CD4-positive, alpha-beta T cell treated with Interleukin-17A for 1 hour (primary cell): ENCODE results near the gene HS3ST2.
"Not testable (repeated sequence)": the region's sequence is repeated elsewhere in the genome, so short reads cannot be mapped to it uniquely, and the experiment has no call there.

Source experiments
- DNase-seq: peaks from one replicate; pipeline ENCODE4 v3.0.0-alpha.2; 2020

The HS3ST2 gene

DNA sequence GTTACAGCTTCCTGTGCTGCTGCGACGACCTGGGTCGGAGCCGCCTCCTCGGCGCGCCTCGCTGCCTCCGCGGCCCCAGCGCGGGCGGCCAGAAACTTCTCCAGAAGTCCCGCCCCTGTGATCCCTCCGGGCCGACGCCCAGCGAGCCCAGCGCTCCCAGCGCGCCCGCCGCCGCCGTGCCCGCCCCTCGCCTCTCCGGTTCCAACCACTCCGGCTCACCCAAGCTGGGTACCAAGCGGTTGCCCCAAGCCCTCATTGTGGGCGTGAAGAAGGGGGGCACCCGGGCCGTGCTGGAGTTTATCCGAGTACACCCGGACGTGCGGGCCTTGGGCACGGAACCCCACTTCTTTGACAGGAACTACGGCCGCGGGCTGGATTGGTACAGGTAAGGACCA lies 746 bp downstream of the HS3ST2 start:
- no peak for DNase-seq

DNA sequence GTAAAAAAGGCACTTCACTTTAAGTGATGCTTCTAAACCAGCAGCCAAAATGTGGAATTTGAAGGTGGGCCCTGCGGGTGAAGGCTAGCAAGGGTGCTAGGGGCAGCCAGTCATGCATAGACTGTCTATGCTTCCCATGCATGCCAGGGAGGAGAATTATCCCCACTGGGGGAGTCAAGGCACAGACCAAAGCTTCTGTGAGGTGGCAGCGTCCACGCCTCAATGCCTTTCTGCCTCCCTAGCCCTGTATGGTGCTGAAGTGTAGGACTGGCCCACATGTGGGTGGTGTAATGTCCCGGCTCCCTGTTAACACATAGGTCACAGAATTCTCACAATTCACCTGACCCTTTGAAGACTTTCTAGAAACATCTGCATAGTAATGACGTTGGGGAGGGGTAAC lies 1.9 kb downstream of the HS3ST2 start:
- no peak for DNase-seq

DNA sequence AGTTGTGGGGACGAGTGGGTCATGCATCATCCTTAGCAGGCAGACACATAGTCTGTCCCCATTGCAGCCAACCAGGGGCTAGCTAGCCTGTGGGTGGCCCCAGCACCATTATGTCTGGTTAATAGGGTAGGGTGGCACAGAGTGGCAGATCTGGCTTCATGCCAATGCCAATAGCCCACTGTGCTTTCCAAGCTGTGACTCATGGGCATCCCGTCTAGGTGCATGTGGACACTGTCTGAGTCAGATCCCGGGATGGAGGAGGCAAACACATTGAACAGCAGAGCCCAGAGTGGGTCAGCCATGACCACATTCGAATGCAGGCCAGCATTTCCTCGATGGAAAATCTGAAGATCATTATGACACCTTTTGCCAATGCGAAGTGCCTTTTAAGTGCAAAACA lies 2.5 kb downstream of the HS3ST2 start:
- no peak for DNase-seq

DNA sequence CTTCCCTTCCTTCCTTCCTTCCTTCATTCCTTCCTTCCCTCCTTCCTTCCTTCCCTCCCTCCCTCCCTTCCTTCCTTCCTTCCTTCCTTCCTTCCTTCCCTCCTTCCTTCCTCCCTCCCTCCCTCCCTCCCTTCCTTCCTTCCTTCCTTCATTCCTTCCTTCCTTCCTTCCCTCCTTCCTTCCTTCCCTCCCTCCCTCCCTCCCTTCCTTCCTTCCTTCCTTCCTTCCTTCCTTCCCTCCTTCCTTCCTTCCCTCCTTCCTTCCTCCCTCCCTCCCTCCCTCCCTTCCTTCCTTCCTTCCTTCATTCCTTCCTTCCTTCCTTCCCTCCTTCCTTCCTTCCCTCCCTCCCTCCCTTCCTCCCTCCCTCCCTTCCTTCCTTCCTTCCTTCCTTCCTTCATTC lies 4.8 kb downstream of the HS3ST2 start:
- DNase-seq, result not testable (repeated sequence)

DNA sequence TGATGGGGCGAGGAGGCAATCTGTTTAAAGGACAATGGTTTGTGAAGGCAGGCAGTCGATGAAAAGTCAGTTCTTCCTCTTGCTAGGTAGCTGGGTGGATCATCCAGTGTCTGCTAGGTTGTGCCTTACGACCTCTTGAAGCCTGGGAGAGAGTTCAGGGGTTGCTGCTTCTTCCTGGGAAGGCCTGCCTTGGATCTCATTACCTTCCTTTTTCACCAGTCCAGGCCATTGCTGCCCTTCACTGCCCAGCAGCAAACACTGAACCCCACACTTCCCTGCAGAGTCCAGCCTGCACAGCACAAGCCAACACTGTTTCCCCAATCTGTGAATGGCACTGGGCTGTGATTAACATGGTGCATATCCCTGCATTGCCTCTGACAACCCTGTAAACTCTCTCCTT lies 24.7 kb downstream of the HS3ST2 start:
- no peak for DNase-seq

DNA sequence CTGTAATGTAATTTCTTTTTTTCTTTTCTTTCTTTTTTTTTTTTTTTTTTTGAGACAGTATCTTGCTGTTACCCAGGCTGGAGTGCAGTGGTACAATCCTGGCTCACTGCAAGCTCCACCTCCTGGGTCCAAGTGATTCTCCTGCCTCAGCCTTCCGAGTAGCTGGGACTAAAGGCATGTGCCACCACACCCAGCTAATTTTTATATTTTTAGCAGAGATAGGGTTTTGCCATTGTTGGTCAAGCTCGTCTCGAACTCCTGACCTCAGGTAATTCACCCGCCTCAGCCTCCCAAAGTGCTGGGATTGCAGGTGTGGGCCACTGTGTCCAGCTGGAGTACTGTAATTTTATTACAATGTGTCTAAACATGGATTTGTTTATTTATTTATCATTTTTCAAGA lies 28.1 kb downstream of the HS3ST2 start:
- DNase-seq, result not testable (repeated sequence)

DNA sequence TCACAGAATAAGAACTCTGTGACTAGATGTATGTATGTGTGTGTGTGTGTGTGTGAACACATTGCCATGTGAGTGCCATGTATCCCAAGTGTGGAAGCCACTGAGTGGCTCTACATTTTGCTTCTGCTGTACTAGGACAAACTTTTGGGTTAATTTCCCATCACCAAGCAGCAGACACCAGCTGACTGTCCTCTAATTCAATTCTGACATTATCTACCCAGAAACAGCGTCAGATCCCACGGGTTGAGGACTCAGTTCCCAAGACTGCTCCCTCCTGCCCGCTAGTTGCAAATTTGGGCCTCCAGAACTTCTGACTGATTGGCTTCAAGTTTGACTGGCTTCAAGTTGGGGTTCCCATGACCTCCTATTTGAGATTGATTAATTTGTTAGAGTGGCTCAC lies 29.2 kb downstream of the HS3ST2 start:
- no peak for DNase-seq

DNA sequence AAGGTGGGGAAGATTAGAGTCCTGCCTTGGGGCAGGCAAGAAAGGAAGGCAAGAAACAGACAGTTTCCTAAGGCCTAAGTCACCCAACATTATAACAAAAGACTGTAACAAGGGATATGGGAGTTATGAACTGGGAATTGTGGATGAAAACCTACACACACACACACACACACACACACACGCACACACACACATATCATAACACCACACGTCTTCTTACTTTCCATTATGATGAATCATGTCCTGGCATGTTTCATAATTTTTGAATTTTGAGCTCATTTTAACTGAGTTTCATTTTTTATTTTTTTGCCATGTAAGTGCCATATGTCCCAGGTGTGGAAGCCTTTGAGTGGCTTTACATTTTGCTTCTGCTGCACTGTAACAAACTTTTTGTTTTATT lies 29.9 kb downstream of the HS3ST2 start:
- DNase-seq, result no peak

DNA sequence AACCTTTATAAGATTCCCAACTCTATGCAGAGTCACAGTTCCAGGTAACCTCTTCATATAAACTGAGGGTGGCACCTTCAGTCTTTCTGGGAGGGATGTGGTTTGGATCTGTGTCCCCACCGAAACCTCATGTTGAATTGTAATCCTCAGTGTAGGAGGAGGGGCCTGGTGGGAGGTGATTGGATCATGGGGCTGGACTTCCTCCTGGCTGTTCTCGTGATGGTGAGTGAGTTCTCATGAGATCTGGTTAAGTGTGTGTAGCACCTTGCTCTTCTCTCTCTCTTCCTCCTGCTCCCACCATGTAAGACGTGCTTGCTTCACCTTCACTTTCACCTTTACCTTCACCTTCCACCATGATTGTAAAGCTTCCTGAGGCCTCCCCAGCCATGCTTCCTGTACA lies 30.5 kb downstream of the HS3ST2 start:
- no peak for DNase-seq

DNA sequence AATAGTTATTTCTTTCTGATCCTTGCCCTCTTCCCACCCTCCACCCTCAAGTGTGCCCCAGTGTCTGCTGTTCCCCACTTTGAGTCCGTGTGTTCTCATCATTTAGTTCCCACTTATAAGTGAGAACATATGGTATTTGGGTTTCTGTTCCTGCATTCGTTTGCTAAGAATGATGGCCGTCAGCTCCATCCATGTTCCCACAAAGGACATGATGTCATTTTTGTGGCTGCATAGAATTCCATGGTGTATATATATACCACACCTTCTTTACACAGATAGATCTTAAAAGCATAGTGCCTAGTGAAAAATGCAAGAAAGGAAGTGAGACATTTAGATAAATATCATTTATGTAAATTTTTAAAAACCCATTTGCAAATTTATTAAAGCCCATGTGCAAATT lies 33.1 kb downstream of the HS3ST2 start:
- DNase-seq, result no peak

DNA sequence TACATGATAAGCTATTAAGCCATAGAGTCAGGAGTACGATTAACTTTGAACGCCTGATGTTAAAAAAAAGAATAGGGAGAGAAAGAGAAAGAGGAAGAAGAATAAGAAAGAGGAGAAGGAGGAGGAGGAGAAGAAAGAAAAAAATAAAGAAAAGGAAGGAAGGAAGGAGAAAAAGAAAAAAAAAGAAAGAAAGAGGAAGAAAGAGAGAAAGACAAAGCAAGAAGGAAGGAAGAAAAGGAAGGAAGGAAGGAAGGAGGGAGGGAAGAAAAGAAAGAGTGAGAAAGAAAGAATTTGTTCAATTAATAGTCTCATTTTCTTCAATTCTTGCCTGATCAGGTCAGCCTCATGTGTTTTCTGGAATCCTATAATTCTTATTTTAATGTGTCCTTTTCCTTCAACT lies 33.7 kb downstream of the HS3ST2 start:
- DNase-seq, result no peak

DNA sequence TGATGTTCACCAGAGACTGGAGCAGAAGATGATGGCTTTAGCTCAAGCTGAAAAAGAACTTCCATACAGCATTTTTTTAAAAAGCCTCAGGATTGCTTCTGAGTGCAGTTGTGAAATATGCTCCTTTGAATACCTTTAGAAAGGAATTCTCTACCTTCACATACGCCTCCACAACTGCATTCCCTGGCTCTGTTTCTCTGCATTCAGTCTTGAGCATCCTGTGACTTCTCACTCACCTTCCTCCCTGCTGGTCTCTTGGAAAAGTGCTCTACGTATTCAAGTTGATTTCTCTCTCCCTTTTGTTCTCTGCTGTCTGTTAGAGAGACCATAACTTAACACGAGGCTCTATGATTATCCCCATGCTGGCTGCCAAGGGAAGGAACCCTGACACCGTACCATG lies 34.5 kb downstream of the HS3ST2 start:
- DNase-seq, result no peak

DNA sequence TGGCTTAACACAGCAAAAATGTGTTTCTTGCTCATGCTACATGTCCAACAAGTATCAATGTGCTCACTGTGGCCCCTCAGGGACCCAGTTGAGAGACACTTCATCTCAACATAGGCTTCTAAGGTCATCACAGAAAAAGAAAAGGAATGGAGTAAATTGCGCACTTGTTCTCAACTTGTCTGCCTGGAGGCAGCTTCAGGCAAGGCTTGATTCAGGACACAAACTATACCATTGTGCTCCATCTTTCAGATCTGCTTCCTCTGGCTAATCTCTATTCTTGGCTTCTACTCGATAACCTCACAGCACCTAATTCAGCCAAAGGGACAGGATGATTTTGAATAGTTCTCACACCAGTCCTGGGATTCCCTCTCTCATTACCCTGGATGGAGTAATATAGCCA lies 35.6 kb downstream of the HS3ST2 start:
- no peak for DNase-seq

DNA sequence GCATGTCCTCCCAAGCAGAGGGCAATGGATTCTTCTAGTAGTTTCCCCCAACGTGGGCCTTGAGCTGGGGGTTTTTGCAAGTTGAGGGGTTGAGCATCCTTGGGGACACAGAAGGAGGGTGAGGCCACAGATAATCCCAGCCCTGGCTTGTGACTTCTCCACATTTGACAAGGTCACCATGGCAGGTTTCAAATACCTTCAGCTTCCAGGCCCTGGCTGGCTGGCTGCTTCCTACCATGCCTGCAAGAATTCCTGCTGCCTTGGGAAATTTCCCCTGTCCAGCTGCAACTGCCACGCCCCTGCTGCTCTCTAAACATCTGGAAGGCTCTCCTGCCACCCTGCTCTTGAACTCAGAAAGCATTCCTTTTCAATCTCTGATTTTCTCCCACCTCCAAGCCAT lies 41.3 kb downstream of the HS3ST2 start:
- DNase-seq, result no peak

DNA sequence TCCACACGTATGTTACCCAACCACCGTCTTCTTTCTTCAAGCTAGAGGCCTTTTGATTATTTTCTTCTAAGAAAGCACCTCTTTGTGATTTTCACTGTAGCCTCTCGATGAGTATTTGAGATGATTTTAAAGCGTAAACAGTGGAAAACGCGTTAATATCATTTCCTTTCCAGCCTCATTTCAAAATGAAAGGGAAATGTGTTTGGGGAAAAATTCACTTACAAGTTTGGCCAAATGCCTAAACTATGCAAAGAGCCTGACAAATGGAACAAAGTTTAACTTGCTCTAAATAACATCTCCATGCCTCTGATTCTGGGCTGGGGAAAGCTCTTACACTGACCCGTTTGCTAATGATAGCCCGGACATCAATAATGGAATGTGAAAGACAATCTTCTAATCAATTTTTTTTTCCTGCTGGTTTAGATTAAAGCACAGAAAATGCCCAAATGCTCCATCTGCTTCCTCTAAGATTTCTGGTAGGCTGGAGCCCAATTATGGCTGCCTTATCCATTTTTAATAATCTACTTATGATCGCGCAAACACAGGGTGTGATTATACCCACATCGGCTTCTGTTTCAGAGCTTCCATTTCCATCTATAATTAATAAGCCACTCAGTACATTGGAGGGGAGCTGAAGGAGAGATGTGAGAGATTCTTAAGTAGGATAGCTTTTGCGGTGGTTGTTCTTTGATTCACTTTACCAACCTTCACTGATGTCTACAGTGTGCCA lies 43.5 kb downstream of the HS3ST2 start:
- DNase-seq, result no peak

DNA sequence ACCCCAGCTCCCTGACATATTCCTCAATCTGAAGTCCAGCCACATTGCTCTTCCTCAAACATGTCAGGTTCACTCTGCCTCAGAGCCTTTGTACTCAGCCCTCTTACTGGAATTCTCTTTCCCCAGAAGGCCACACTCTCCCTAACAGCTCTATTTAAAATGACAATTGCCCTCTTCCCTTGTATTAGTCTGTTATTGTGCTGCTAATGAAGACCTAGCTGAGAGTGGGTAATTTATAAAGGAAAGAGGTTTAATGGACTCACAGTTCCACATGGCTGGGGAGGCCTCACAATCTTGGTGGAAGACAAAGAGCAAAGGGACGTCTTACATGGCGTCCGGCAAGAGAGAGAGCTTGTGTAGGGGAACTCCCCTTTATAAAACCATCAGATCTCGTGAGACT lies 46.0 kb downstream of the HS3ST2 start:
- DNase-seq, result no peak

DNA sequence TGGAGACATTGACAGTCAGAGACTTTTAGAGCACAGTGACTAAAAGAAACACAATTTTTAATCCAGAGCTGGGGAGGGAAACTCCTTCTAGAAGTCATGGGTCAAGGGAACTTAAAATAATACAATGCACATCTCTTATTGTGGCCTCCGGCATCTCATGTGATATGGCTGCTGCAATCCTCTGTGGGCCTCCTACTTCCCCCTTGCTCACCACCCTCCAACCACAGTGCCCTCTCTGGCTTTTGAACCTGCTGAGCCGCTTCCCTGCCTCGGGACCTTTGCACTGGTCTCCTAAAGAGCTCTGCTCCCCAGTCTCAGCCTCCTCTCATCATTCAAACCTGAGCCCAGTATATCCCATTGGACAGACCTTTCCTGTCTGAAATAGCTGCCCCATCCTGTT lies 47.6 kb downstream of the HS3ST2 start:
- DNase-seq, result no peak

DNA sequence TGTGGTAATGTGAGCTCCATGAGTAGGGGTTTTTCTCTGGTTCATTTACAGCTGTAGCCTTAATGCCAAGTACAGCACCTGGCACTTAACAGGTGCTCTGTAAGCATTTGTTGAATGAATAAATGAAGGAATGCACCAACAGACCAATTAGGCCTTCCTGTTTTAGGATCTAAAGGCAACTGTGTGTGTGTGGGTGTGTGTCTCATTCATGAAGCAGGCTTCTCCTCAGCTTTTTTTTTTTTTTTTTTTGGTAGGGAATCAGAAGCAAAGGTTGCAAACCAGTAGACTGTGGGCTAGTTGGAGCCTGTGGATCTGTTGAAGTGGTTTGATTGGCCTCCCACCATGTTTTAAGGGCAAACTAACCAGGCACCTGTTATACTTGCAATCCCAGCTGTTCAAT lies 48.1 kb downstream of the HS3ST2 start:
- DNase-seq, result no peak

DNA sequence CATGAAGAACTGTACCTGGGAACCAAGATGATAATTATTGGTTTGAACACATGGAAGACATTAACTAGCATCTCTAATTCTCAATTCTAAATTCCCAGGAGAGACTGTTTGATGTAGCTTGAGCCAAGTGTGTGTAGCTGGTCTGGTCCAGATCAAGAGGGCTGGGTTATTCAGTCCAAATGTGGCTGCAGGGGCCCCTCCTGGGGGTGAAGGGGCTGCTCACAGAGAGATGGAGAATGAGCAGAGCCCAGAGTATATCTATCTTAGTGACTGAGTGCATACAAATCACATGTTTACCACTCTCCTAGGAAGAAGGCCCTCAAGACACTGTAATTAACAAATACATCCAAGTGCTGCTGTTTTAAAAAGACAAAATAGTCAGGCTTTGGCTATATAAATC lies 50.4 kb downstream of the HS3ST2 start:
- DNase-seq, result no peak

DNA sequence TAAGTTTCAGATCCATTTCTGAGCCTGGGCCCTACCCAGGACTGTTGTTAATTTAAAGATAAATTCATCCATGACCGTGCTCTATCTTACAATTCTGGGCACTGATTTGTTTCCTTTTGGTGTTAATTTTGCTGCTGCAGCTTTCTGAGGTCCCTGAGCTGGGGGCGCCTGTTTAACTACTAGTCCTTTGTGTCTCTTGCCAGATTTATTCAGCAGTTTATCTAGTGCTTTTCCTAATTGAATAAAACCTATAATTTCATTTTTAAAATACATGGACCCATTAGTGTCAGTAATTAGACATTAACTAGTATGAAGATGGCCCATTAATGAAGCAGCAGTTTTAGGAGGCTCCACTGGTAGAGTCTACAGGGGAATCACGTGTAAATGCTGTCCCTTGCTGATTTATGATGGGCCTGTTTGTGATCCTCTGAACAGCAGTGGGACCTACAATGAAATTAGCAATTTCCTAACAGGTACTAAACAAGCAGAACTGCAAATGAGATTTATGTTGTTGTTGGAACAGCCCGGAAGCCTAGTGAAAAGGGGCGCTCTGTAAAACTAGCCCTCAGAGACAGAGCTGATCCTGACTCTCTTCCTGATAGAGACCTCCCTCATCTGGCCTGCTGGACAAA lies 54.7 kb downstream of the HS3ST2 start:
- DNase-seq, result no peak

DNA sequence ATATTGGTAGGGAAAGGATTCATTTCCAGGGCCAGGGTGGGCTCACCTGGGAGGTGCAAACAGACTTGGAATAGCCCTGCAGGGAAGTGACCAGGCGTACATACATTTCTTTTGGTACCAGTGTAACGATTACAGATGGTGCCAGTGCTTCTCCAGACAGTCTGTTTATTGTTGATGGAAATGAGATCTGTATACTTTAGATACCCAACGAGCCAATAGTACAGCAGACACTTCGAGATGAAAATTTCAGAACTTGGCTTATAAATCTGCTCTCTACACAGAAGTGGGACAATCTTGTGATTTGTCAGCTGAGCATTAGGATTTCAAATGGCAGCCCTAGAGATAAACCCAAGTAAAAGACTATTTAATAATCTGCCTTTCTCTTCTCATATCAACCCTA lies 57.9 kb downstream of the HS3ST2 start:
- no peak for DNase-seq

DNA sequence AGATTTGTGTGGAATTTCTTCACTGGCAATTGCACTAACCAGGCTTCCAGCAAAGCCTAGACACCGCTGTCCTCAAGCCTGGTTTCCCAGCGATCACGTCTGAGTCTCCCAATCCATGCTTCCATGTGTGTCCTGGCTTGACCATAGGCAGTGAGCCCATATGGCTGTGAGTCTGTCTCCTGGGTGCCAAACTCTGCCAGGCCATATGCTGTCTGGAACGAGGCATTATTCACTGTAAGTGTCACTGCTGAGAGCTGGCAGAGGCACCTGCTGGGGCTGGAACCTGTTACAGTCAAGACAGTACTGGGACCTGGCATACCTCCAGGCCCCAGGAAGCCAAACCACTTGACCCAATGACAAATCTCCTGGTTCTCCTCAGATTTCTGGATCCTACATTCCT lies 60.4 kb downstream of the HS3ST2 start:
- DNase-seq, result no peak

DNA sequence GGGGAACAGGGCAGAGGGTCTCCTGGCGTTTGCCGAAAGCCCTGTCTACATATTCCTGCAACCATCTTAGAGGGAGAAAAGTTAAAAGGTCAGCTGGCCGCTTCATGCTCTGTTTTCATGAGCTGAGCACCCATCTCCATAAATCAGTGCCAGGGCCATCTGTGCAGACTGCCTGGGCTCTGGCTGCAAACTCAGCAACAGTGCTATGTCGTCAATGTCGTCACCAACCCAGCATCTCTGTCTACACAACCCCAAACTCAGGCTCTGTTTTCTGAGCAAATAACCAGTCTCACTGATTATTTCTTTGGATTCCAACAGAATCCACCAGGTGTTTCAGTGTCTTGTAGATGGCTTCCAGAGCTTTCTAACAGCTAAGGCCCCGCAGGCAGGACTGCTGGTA lies 65.0 kb downstream of the HS3ST2 start:
- DNase-seq, result no peak

DNA sequence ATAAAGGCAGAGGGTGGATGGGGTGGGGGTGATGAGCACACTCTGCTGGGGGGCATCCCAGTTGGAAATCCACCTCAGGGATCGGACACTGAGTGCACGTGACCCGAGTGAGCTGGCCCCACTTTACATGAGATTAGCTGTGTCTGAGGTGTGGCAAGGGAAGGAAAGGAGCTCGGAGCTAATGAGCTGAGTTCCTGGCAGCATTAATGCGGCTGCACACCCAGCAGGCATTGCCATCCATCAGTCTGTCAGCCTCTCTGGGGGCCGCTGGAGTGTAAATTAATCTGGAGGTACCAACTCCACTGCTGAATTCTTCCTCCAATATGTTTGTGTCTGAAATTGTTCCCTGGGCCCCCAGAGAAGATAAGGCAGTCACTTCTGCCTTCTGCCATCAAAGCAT lies 65.5 kb downstream of the HS3ST2 start:
- no peak for DNase-seq

DNA sequence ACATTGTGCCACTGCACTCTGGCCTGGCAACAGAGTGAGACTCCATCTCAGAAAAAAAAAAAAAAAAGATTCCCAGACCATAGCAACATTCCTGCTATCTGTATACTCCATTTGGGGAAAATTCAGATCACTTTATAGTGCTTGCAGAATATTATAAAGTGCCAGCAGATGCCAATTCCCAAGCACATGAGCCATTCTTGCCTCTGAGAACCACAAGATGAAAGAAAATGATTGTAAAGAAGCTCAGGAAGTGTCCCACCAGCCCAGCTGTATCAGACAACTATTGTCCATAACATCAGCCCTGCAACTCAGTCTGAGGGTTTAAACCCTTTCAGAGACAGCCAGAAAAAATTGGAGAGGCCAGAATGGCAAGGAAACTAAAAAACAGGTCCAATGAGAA lies 69.0 kb downstream of the HS3ST2 start:
- no peak for DNase-seq
